Osteocyte (in vitro differentiated cells): ENCODE data around the gene PTGER4. TPM values are rescaled to one million over a fixed set of nuclear protein-coding genes. Genes with fewer than 3 reads are reported as not detected.

Source experiments
- DNase-seq: peaks from one replicate; pipeline ENCODE4 v3.0.0; 2021; ENCODE audit warnings: mixed read lengths; ENCODE audit not compliant: unreplicated experiment; ENCODE audit errors: extremely low spot score
- H3K27ac Mint-ChIP-seq: one replicate; pipeline ENCODE4 v1.8.0; 2021; ENCODE audit warnings: mild to moderate bottlenecking, mixed read lengths; ENCODE audit not compliant: unreplicated experiment
- H3K27me3 Mint-ChIP-seq: one replicate; pipeline ENCODE4 v1.8.0; 2021; ENCODE audit warnings: mixed read lengths; ENCODE audit not compliant: unreplicated experiment
- H3K36me3 Mint-ChIP-seq: one replicate; pipeline ENCODE4 v1.8.0; 2021; ENCODE audit warnings: mixed read lengths; ENCODE audit not compliant: unreplicated experiment
- H3K4me1 Mint-ChIP-seq: one replicate; pipeline ENCODE4 v1.8.0; 2021; ENCODE audit warnings: mixed read lengths; ENCODE audit not compliant: unreplicated experiment
- H3K4me3 Mint-ChIP-seq: one replicate; pipeline ENCODE4 v1.8.0; 2021; ENCODE audit warnings: mild to moderate bottlenecking, moderate library complexity, mixed read lengths; ENCODE audit not compliant: unreplicated experiment
- H3K9me3 Mint-ChIP-seq: one replicate; pipeline ENCODE4 v1.8.0; 2021; ENCODE audit warnings: mixed read lengths; ENCODE audit not compliant: unreplicated experiment
- total RNA-seq: library from RNA; stranded (reverse); gene quantifications from 2 replicates; pipeline ENCODE4 v1.2.1, GENCODE V29; 2021
- TF ChIP-seq, protein P1 (sequence below): fragments of 200-600 bp; sonication (generic); IDR thresholded peaks from 2 replicates; pipeline ENCODE4 v1.5.0; 2021; ENCODE audit warnings: antibody characterized with exemption, mild to moderate bottlenecking, moderate library complexity

PTGER4 gene
- total RNA-seq, 1 donor from 2014 or later = 70.0 TPM

DNA sequence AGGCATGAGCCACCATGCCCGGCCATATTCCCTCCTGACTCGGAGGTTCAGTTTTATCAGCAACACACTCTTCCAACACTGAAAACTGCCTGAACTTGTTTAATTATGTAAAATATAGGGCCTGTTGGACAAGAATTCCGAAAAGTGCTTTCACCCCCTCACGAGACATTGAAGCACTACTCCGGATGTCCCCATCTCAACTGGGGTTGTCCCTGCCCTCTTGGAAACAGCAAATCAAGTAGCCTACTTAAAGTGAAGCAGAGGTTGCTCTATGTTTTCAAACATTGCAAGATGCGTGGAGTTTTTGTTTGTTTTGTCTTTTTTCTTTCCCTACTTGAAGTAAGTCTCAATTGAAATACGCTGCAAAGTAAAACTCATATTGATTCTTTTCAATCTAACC lies 7.6 kb downstream of the PTGER4 start:
- Mint-ChIP-seq H3K36me3 (peaks cover 63% of the 10 kb centered on the region), H3K4me3 (peak overlapping the region; percentile 61), H3K27ac (peak overlapping the region; percentile 86)

DNA sequence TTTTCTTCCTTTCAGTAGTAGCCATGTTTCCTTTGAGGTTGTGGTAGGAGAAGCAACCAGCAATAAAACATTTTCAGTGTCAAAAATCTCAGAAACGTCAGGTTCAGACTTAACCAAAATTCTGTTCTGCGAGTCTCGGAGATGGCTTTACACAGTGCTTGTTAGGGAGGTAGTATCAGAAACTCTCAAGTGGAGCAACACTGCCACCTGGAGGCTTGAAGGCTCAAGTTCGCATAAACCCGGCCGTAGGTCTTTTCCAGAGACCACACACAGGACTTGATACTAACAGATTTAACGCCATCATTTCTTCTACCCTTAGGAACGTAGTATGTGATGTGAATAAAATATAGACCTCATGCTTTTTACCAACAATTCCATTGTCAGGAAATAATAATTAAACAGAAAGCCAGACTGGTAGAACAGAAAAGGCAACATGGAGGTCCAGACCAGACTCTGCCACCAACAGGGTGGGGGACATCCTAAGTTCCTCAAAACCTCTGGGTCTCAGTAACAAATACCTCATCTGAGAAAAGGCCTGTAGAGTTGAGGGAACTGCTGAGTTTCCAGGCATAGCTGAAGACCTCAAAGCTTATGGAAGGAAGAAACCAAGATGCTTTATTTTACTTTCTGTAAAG lies 8.5 kb downstream of the PTGER4 start:
- no peaks in the 10 kb centered on the region for H3K27me3 Mint-ChIP-seq
- H3K27ac Mint-ChIP-seq = peak overlapping the region; percentile 86
- peaks cover 58% of the 10 kb centered on the region for H3K36me3 Mint-ChIP-seq
- TF ChIP-seq, protein P1, sequence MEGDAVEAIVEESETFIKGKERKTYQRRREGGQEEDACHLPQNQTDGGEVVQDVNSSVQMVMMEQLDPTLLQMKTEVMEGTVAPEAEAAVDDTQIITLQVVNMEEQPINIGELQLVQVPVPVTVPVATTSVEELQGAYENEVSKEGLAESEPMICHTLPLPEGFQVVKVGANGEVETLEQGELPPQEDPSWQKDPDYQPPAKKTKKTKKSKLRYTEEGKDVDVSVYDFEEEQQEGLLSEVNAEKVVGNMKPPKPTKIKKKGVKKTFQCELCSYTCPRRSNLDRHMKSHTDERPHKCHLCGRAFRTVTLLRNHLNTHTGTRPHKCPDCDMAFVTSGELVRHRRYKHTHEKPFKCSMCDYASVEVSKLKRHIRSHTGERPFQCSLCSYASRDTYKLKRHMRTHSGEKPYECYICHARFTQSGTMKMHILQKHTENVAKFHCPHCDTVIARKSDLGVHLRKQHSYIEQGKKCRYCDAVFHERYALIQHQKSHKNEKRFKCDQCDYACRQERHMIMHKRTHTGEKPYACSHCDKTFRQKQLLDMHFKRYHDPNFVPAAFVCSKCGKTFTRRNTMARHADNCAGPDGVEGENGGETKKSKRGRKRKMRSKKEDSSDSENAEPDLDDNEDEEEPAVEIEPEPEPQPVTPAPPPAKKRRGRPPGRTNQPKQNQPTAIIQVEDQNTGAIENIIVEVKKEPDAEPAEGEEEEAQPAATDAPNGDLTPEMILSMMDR = peak; percentile 92
- no peaks in the 10 kb centered on the region for H3K9me3 Mint-ChIP-seq
- peak overlapping the region; percentile 61 for H3K4me3 Mint-ChIP-seq
- peaks cover 71% of the 10 kb centered on the region for H3K4me1 Mint-ChIP-seq
- peak; percentile 91 for DNase-seq

More for the DNA sequence above, 7.6 kb downstream of the PTGER4 start:
- Mint-ChIP-seq H3K4me1 (peaks cover 69% of the 10 kb centered on the region), H3K27me3 (no peaks in the 10 kb centered on the region), H3K9me3 (no peaks in the 10 kb centered on the region)
- DNase-seq = no peak
- TF ChIP-seq, protein P1 = no peak

DNA sequence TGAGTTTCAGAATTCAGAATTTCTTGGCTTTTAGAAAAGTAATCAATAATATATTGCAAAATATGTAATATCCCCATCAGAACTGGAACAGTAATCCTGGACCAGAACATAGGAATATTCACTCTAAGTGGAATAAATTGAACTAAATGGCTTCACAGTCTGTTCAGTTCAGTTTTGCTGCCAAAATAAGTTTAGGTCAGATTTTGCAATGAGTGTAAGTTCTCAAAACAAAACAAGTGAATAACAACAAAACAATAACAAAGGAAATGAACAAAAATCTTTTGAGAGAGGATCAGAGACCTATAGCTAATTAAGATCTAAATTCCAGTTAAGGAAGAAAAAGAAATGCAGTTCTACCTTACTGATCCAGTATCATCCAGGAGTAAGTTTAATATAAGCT lies 9.3 kb downstream of the PTGER4 start:
- peaks cover 55% of the 10 kb centered on the region for H3K36me3 Mint-ChIP-seq
- no peak overlapping the region for H3K4me3 Mint-ChIP-seq
- peak overlapping the region; percentile 86 for H3K27ac Mint-ChIP-seq
- no peaks in the 10 kb centered on the region for H3K9me3 Mint-ChIP-seq
- TF ChIP-seq, protein P1 = no peak
- peaks cover 67% of the 10 kb centered on the region for H3K4me1 Mint-ChIP-seq
- no peaks in the 10 kb centered on the region for H3K27me3 Mint-ChIP-seq
- DNase-seq = no peak

DNA sequence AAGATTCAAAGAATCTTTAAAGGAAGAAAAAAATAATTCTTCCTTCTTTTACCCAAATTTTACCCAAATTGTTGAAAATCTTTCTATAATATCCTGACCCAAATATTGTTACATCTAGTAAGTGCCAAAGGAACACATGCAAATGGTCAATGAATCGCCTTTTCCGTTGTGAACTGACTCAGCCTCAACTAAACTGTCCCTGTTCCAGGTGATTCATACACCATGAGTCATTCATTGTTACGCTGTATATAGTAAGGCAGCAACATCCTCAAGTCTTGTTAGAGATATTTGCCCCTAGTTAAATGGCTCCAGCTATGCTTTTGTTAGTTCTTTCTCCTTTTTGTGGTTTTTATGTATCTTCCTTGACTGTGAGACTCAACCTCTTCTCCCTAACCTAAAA lies 9.7 kb downstream of the PTGER4 start:
- H3K27ac Mint-ChIP-seq = peak overlapping the region; percentile 86
- DNase-seq = no peak

DNA sequence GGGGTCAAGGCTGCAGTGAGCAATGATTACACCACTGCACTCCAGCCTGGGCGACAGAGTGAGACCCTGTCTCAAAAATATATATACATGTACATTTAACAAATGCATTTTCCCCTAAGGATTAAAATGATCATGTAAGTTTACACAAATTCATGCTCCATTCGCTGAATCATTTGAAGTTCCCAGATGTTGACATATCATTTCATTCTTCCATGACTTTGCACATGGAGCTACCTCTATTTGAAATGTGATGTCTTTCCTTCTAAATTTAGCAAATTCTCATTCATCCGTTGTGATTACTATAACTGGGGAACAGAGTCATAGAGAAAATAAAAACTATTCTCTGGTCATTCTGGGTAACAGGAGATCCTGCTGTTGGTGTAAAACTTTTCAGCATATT lies 10.6 kb downstream of the PTGER4 start:
- Mint-ChIP-seq H3K36me3 (peaks cover 54% of the 10 kb centered on the region), H3K4me1 (peaks cover 57% of the 10 kb centered on the region), H3K9me3 (no peaks in the 10 kb centered on the region), H3K27ac (peak overlapping the region; percentile 38), H3K27me3 (no peaks in the 10 kb centered on the region), H3K4me3 (no peak overlapping the region)
- TF ChIP-seq, protein P1 = no peak
- DNase-seq = no peak

More for the DNA sequence above, 9.7 kb downstream of the PTGER4 start:
- Mint-ChIP-seq H3K36me3 (peaks cover 52% of the 10 kb centered on the region), H3K4me3 (no peak overlapping the region), H3K4me1 (peaks cover 63% of the 10 kb centered on the region), H3K27me3 (no peaks in the 10 kb centered on the region), H3K9me3 (no peaks in the 10 kb centered on the region)
- TF ChIP-seq, protein P1 = no peak
